Osteoblast (primary cell): Measurements from ENCODE around the gene PALLD. TPM values are rescaled to one million over a fixed set of nuclear protein-coding genes. Genes with fewer than 3 reads are reported as not detected.
A peak's percentile ranks its signal among the peaks of the same experiment; 100 is the strongest.

Experiments used
- DNase-seq: peaks from one replicate; pipeline ENCODE4 v3.0.0; 2011; ENCODE audit warnings: low spot score, mixed read lengths; ENCODE audit not compliant: insufficient read length; ENCODE audit errors: missing footprints
- H2AFZ ChIP-seq: 2 replicates; pipeline ENCODE4 v1.6.0; 2011; ENCODE audit warnings: mild to moderate bottlenecking, low read length
- H3K27ac ChIP-seq: 2 replicates; pipeline ENCODE4 v1.5.1; 2011; ENCODE audit warnings: mild to moderate bottlenecking, low read depth, low read length, moderate library complexity
- H3K27me3 ChIP-seq: 2 replicates; pipeline ENCODE4 v1.6.0; 2012; ENCODE audit warnings: mild to moderate bottlenecking, control low read depth, inconsistent platforms, low read length, moderate library complexity; ENCODE audit not compliant: insufficient read depth
- H3K36me3 ChIP-seq: 2 replicates; pipeline ENCODE4 v1.5.1; 2011; ENCODE audit warnings: mild to moderate bottlenecking, low read length, control low read depth, moderate library complexity; ENCODE audit not compliant: insufficient read depth
- H3K4me1 ChIP-seq: 2 replicates; pipeline ENCODE4 v1.5.1; 2011; ENCODE audit warnings: mild to moderate bottlenecking, low read length, control low read depth, moderate library complexity; ENCODE audit not compliant: insufficient read depth
- H3K4me2 ChIP-seq: 2 replicates; pipeline ENCODE4 v1.6.0; 2011; ENCODE audit warnings: mild to moderate bottlenecking, low read length; ENCODE audit not compliant: insufficient read depth
- H3K4me3 ChIP-seq: fragments of 200-600 bp; sonication (generic); 3 replicates; pipeline ENCODE4 v1.5.1; 2012; ENCODE audit warnings: mild to moderate bottlenecking, low read length, inconsistent platforms; ENCODE audit not compliant: insufficient read depth
- H3K79me2 ChIP-seq: 2 replicates; pipeline ENCODE4 v1.6.0; 2012; ENCODE audit warnings: mild to moderate bottlenecking, low read length, control low read depth, inconsistent platforms; ENCODE audit not compliant: insufficient read depth
- H3K9me3 ChIP-seq: 2 replicates; pipeline ENCODE4 v1.5.1; 2011; ENCODE audit warnings: low read depth, low read length, control low read depth
- H4K20me1 ChIP-seq: 2 replicates; pipeline ENCODE4 v1.6.0; 2012; ENCODE audit warnings: mild to moderate bottlenecking, low read length, control low read depth; ENCODE audit not compliant: insufficient read depth
- total RNA-seq: library from RNA; depleted of rRNA; stranded (reverse); fragments of >200 nt; gene quantifications from 2 replicates; pipeline ENCODE4 v1.2.3, GENCODE V29; 2012
- TF ChIP-seq, protein P1 (sequence below): IDR thresholded peaks from 2 replicates; pipeline ENCODE4 v1.5.1; 2011; ENCODE audit warnings: mild to moderate bottlenecking, low read depth, low read length, moderate library complexity; ENCODE audit errors: extremely low read depth

Gene PALLD
- total RNA-seq, 1 donor: 244 TPM

DNA sequence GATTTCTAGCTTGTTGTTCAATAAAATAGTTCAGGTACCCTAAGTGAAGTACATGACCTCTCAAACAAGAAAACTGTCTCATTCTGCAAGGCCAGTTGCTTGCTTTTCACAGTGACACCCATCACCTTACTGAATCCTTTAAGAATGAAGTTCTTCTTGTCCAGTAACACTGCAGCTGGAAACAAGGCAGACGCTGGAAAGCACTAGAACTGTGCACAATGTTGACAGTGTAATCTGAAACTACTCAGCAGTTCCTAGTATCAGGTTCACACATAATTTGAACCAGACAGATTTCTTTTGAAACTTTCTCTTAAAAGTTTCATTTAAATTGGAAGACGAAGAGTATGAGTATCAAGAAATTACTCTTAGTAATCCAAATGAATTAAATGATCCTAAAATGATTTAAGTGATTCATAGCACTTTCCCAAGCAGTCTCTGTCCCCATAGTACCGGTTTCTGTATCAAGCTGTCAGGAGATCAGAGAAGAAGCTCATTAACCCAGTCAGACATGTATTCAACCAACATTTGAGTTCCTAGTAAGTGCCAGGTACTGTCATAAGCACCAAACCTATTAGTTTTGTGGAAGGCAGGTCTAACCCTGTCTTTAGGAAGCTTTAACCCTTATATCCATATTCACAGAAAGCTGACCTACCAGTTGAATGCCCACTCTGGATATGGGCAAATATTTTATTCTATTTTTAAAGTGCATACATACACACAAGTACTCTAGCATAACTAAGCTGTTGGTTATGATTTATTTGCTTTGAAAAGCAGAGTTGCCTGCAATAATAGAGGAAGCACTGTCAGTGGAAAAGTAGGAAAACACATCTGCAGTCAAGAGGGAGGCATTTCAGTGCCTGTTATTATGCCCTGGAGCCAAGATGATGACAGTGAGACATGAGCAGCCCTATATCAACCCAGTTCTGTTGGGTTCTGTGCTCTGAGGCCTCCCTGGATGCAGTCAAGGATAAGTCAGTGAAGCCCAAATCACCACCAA is 63.6 kb downstream of the PALLD start:
- Histone ChIP-seq H3K27ac (peak overlapping the region; percentile 22), H4K20me1 (no peaks in the 10 kb centered on the region), H3K36me3 (no peaks in the 10 kb centered on the region), H3K27me3 (no peaks in the 10 kb centered on the region), H3K4me2 (peak overlapping the region; percentile 6), H3K9me3 (no peaks in the 10 kb centered on the region), H3K4me3 (no peak overlapping the region), H2AFZ (peak overlapping the region; percentile 32), H3K4me1 (peaks cover 38% of the 10 kb centered on the region), H3K79me2 (no peaks in the 10 kb centered on the region)
- DNase-seq: no peak
- TF ChIP-seq, protein P1, sequence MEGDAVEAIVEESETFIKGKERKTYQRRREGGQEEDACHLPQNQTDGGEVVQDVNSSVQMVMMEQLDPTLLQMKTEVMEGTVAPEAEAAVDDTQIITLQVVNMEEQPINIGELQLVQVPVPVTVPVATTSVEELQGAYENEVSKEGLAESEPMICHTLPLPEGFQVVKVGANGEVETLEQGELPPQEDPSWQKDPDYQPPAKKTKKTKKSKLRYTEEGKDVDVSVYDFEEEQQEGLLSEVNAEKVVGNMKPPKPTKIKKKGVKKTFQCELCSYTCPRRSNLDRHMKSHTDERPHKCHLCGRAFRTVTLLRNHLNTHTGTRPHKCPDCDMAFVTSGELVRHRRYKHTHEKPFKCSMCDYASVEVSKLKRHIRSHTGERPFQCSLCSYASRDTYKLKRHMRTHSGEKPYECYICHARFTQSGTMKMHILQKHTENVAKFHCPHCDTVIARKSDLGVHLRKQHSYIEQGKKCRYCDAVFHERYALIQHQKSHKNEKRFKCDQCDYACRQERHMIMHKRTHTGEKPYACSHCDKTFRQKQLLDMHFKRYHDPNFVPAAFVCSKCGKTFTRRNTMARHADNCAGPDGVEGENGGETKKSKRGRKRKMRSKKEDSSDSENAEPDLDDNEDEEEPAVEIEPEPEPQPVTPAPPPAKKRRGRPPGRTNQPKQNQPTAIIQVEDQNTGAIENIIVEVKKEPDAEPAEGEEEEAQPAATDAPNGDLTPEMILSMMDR: no peak

DNA sequence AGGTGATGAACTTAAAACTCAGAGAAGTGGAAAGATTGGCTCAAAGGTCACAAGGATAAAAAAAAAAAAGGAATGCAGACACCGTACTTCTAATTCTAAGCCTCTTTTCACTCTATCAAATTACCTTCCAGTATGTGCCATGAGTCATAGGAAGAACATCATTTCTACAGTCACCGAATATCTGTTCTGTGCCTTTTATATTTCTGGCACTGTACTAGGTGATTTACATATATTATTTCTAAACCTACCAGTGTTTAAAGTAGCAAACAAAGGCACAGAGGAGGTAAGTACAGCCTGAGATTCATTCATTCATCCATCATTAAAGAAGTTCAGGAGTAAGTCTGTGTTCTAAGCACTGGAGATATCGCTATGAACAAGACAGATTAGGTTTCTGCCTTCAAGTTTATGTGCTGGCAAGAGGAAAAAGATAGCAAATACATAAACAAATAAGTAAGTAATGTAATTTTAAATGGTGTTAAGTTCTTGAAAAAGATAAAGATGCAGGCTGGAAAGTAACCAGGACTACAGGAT is 65.3 kb downstream of the PALLD start:
- Histone ChIP-seq H3K27me3 (no peaks in the 10 kb centered on the region), H3K79me2 (no peaks in the 10 kb centered on the region), H2AFZ (no peak overlapping the region), H3K4me3 (no peak overlapping the region), H4K20me1 (no peaks in the 10 kb centered on the region), H3K27ac (no peak overlapping the region), H3K36me3 (no peaks in the 10 kb centered on the region), H3K4me2 (no peak overlapping the region), H3K9me3 (no peaks in the 10 kb centered on the region), H3K4me1 (peaks cover 38% of the 10 kb centered on the region)
- no peak for DNase-seq
- TF ChIP-seq, protein P1: no peak

DNA sequence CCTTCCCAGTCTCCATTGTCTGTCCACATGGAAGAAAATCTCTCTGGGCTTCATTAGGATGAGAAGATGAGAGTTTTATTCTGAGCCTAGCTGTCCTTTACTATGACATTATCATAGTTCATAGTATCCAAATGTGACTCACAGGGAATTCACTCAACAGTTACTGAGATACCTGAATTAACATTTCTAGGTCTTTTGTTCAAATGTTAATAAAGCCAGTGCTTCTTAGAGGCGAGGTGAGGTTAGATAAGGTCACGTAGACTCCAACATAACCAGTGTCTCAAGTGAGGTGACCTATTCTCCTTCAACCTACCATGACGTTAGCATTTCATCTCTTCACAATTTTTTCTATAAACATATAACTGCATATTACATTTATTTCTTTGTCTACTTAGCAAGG is 67.2 kb downstream of the PALLD start:
- TF ChIP-seq, protein P1: no peak
- Histone ChIP-seq H3K9me3 (no peaks in the 10 kb centered on the region), H3K4me2 (no peak overlapping the region)

DNA sequence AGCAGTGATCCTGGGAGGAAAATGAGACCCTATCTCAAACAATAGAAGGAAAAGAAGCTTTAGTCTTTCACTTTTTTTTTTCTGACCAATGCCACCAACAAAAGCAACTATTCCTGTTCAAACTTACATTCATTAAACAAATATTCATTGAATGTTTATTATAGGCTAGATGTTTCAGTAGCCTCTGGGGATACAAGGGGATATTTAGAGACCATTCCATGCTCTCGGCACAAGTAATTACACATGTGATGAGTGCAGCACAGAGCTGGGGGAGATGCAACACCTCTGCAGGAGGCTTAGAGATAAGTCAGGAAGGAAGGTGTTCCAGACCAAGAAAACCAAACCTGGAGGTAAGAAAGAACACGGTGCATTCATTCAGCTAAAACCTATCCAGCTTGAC is 68.3 kb downstream of the PALLD start:
- H3K79me2 ChIP-seq: no peaks in the 10 kb centered on the region
- H3K4me1 ChIP-seq: peaks cover 33% of the 10 kb centered on the region
- H2AFZ ChIP-seq: peak overlapping the region; percentile 19
- H3K4me2 ChIP-seq: no peak overlapping the region
- no peaks in the 10 kb centered on the region for H3K9me3 ChIP-seq
- no peaks in the 10 kb centered on the region for H4K20me1 ChIP-seq
- no peaks in the 10 kb centered on the region for H3K36me3 ChIP-seq
- TF ChIP-seq, protein P1: no peak
- no peak for DNase-seq
- H3K27me3 ChIP-seq: no peaks in the 10 kb centered on the region
- H3K4me3 ChIP-seq: no peak overlapping the region
- no peak overlapping the region for H3K27ac ChIP-seq

More for the DNA sequence above, 67.2 kb downstream of the PALLD start:
- H3K4me3 ChIP-seq: no peak overlapping the region
- no peaks in the 10 kb centered on the region for H3K79me2 ChIP-seq
- H3K27me3 ChIP-seq: no peaks in the 10 kb centered on the region
- H3K4me1 ChIP-seq: peaks cover 32% of the 10 kb centered on the region
- H4K20me1 ChIP-seq: no peaks in the 10 kb centered on the region
- no peak overlapping the region for H2AFZ ChIP-seq
- no peak overlapping the region for H3K27ac ChIP-seq
- no peaks in the 10 kb centered on the region for H3K36me3 ChIP-seq
- DNase-seq: no peak
